Panc1 (cell line): ENCODE measurements around the gene AQP12B. TPM values are rescaled to one million over a fixed set of nuclear protein-coding genes. Genes with fewer than 3 reads are reported as not detected.

ENCODE experiments used
- ATAC-seq: fragments of 200-7000 bp; cut with Tn5 transposase; 2 replicates; pipeline ENCODE4 v1.9.1; 2020; ENCODE audit warnings: mild to moderate bottlenecking, moderate library complexity
- BruUV-seq: library from RNA; stranded (reverse); fragments of 400-500 nt; replicated peaks from 2 replicates; lab custom pipeline; 2021; lab: Mats Ljungman, UMichigan
- CTCF ChIA-PET: fragments of 300-600 bp; sonication (Branson Sonifier 250); formaldehyde crosslinking; loops from one replicate; lab custom pipeline; 2022; ENCODE audit warnings: antibody characterized with exemption; lab: Charles Lee
- POLR2A ChIA-PET: fragments of 300-600 bp; sonication (Branson Sonifier 250); formaldehyde crosslinking; loops from one replicate; lab custom pipeline; 2022; ENCODE audit warnings: antibody characterized with exemption; lab: Charles Lee
- DNase-seq: peaks from one replicate; pipeline ENCODE4 v3.0.0-alpha.2; 2010; ENCODE audit warnings: low read depth, low spot score
- H3K27ac ChIP-seq: 2 replicates; pipeline ENCODE4 v1.5.1; 2011; ENCODE audit warnings: mild to moderate bottlenecking, low read length, inconsistent platforms
- H3K27me3 ChIP-seq: fragments of 200-500 bp; sonication (Bioruptor generic); 2 replicates; pipeline ENCODE4 v1.6.0; 2014; ENCODE audit warnings: low read length, inconsistent platforms; ENCODE audit not compliant: control insufficient read depth, insufficient read depth
- H3K36me3 ChIP-seq: fragments of 200-500 bp; sonication (Bioruptor generic); 2 replicates; pipeline ENCODE4 v1.5.1; 2014; ENCODE audit warnings: inconsistent platforms, mild to moderate bottlenecking, low read length, moderate library complexity; ENCODE audit not compliant: control insufficient read depth, insufficient read depth
- H3K4me1 ChIP-seq: 2 replicates; pipeline ENCODE4 v1.5.1; 2011; ENCODE audit warnings: inconsistent platforms, mild to moderate bottlenecking, low read length, moderate library complexity; ENCODE audit not compliant: control insufficient read depth, insufficient read depth
- H3K4me3 ChIP-seq, 2 experiments: 2 replicates each; pipeline ENCODE4 v1.5.1; 2011 to 2012; ENCODE audit warnings: low read depth in 2 of 2, low read length in 2 of 2, mild to moderate bottlenecking in 2 of 2, inconsistent platforms in 1 of 2, moderate library complexity in 1 of 2
- H3K9me3 ChIP-seq: fragments of 200-500 bp; sonication (Bioruptor generic); 2 replicates; pipeline ENCODE4 v1.5.1; 2014; ENCODE audit warnings: low read depth, mild to moderate bottlenecking, inconsistent platforms, low read length, moderate library complexity; ENCODE audit not compliant: control insufficient read depth, insufficient read depth
- POLR2AphosphoS5 ChIP-seq: IDR thresholded peaks from 2 replicates; pipeline ENCODE4 v1.6.1; 2012; ENCODE audit warnings: mild to moderate bottlenecking, low read depth, low read length, moderate library complexity
- SIN3A ChIP-seq: IDR thresholded peaks from 2 replicates; pipeline ENCODE4 v1.6.1; 2012; ENCODE audit warnings: low read depth, mild to moderate bottlenecking, low read length, moderate library complexity, borderline replicate concordance; ENCODE audit not compliant: insufficient read depth
- TCF7L2 ChIP-seq: IDR thresholded peaks from 2 replicates; pipeline ENCODE4 v1.6.1; 2011; ENCODE audit warnings: mild to moderate bottlenecking, low read depth, low read length, inconsistent platforms
- in situ Hi-C: cut with HindIII; loops from 2 replicates; pipeline ENCODE4 v1.10.0; 2016; ENCODE audit warnings: low sequenced_read_pairs, low pct_unique_long_range_greater_than_20kb
- intact Hi-C: fragments of 100-400 bp; cut with micrococcal nuclease; formaldehyde crosslinking; loops from one replicate; pipeline ENCODE4 v1.10.0; 2022; ENCODE audit not compliant: unreplicated experiment
- total RNA-seq: library from RNA; stranded (reverse); gene quantifications from one replicate; pipeline ENCODE4 v1.2.1, GENCODE V29; 2021; ENCODE audit not compliant: unreplicated experiment
- TF ChIP-seq, protein P1 (sequence below), 2 experiments: IDR thresholded peaks; 2 replicates each; pipeline ENCODE4 v1.6.1; 2011 to 2012; ENCODE audit warnings: low read depth in 2 of 2, control low read depth in 1 of 2, low read length in 1 of 2, mild to moderate bottlenecking in 1 of 2, moderate library complexity in 1 of 2; ENCODE audit not compliant: insufficient read depth in 1 of 2
- TF ChIP-seq, protein P2 (sequence below): fragments of 450-650 bp; IDR thresholded peaks from 2 replicates; pipeline ENCODE4 v1.5.1; 2017; ENCODE audit warnings: mild to moderate bottlenecking

The AQP12B gene
- total RNA-seq, 1 experiment from 2014 or later: not detected

DNA sequence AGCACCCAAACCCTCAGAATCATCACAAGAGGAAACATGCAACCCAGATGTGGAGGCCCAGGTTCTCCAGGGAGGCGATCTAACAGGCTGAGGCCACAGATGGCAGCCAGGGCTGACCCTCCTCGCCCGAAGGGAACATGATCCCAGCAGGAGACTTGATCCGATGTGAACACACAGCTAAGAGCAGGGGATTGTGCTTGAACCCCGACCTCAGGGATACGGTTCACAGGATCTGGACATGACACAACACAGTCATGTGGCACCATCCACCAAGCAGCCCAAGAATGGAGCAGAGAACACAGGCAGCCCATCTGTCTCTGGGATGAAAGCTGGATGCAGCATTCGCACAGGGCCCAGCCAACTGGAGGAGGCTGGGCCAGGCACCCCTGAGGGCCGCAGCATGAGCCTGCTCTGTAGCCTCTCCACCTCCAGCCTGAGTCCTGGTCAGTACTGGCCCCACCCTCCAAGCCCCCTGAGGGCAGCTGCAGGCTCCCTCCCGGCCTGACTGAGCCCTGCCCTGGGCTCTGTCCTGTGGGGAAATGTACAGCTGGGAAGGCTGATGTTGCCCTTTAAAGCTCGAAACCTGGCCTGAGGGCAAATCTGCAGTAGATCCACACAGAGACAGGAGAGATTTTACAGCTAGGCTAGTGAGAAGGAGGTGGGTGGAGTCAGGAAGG is 48.0 kb upstream of the AQP12B start:
- intact Hi-C loops (no loop called here), in situ Hi-C loops (no loop called here)
- H3K4me1 ChIP-seq: no peaks in the 10 kb centered on the region
- TF ChIP-seq TCF7L2 (no peak), POLR2AphosphoS5 (no peak), SIN3A (no peak)
- TF ChIP-seq, protein P1, sequence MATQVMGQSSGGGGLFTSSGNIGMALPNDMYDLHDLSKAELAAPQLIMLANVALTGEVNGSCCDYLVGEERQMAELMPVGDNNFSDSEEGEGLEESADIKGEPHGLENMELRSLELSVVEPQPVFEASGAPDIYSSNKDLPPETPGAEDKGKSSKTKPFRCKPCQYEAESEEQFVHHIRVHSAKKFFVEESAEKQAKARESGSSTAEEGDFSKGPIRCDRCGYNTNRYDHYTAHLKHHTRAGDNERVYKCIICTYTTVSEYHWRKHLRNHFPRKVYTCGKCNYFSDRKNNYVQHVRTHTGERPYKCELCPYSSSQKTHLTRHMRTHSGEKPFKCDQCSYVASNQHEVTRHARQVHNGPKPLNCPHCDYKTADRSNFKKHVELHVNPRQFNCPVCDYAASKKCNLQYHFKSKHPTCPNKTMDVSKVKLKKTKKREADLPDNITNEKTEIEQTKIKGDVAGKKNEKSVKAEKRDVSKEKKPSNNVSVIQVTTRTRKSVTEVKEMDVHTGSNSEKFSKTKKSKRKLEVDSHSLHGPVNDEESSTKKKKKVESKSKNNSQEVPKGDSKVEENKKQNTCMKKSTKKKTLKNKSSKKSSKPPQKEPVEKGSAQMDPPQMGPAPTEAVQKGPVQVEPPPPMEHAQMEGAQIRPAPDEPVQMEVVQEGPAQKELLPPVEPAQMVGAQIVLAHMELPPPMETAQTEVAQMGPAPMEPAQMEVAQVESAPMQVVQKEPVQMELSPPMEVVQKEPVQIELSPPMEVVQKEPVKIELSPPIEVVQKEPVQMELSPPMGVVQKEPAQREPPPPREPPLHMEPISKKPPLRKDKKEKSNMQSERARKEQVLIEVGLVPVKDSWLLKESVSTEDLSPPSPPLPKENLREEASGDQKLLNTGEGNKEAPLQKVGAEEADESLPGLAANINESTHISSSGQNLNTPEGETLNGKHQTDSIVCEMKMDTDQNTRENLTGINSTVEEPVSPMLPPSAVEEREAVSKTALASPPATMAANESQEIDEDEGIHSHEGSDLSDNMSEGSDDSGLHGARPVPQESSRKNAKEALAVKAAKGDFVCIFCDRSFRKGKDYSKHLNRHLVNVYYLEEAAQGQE (IDR thresholded peaks at IDR 0.05; ENCODE audit: insufficient read depth in 1 of 2, low read depth in 2 of 2, low read length in 1 of 2): no peak
- TF ChIP-seq, protein P2, sequence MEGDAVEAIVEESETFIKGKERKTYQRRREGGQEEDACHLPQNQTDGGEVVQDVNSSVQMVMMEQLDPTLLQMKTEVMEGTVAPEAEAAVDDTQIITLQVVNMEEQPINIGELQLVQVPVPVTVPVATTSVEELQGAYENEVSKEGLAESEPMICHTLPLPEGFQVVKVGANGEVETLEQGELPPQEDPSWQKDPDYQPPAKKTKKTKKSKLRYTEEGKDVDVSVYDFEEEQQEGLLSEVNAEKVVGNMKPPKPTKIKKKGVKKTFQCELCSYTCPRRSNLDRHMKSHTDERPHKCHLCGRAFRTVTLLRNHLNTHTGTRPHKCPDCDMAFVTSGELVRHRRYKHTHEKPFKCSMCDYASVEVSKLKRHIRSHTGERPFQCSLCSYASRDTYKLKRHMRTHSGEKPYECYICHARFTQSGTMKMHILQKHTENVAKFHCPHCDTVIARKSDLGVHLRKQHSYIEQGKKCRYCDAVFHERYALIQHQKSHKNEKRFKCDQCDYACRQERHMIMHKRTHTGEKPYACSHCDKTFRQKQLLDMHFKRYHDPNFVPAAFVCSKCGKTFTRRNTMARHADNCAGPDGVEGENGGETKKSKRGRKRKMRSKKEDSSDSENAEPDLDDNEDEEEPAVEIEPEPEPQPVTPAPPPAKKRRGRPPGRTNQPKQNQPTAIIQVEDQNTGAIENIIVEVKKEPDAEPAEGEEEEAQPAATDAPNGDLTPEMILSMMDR: no peak
- ATAC-seq (no peak), DNase-seq (no peak)
- no peaks in the 10 kb centered on the region for H3K27me3 ChIP-seq
- CTCF ChIA-PET: interaction anchor here (0.7 kb wide), 1 partner anchor 88 kb away, joined by 6 read pairs; no protein-coding TSS in a partner anchor
- H3K36me3 ChIP-seq: no peaks in the 10 kb centered on the region
- H3K27ac ChIP-seq: no peak overlapping the region
- H3K4me3 ChIP-seq: no peak overlapping the region
- POLR2A ChIA-PET: no interaction called here
- no peaks in the 10 kb centered on the region for H3K9me3 ChIP-seq
- BruUV-seq: no TSS peak

DNA sequence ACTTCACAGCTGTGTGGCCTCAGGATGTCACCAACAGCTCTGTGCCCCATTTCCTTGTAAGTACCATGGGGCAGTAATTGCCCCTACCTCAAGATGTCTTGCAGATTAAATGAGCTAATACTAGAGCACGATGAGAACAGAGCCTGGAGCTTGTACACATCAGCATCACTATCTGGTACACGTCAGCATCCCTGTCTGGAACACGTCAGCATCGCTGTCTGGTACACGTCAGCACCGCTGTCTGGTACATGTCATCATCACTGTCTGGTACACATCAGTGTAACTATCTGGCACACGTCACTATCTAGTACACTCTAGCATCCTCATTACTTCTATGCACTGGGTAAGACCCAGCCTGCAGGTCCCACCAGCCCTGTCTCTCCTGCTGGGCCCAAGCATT is 46.1 kb upstream of the AQP12B start:
- Histone ChIP-seq H3K9me3 (no peaks in the 10 kb centered on the region), H3K36me3 (no peaks in the 10 kb centered on the region), H3K27ac (no peak overlapping the region), H3K27me3 (no peaks in the 10 kb centered on the region), H3K4me1 (no peaks in the 10 kb centered on the region), H3K4me3 (no peak overlapping the region)
- POLR2A ChIA-PET: no interaction called here
- TF ChIP-seq POLR2AphosphoS5 (no peak), TCF7L2 (no peak), SIN3A (no peak)
- TF ChIP-seq, protein P2: no peak
- TF ChIP-seq, protein P1 (IDR thresholded peaks at IDR 0.05; ENCODE audit: insufficient read depth in 1 of 2, low read depth in 2 of 2, low read length in 1 of 2): no peak
- intact Hi-C loops (no loop called here), in situ Hi-C loops (no loop called here)
- DNase-seq: no peak
- ATAC-seq: no peak
- CTCF ChIA-PET: no interaction called here
- BruUV-seq: no TSS peak
